Stimulated activated CD8-positive, alpha-beta memory T cell treated with anti-CD3 and anti-CD28 coated beads, Interleukin-7, amount 100 ng/mL, for 4 hours (primary cell): ENCODE measurements around the gene GGPS1.
"Not testable (repeated sequence)": the region's sequence is repeated elsewhere in the genome, so short reads cannot be mapped to it uniquely, and the experiment has no call there.

Experiments used
- DNase-seq, 2 donors: peaks; one replicate each; pipeline ENCODE4 v3.0.0-alpha.2; 2020; ENCODE audit warnings: low read depth in 2 of 2

Gene GGPS1

GRCh38 chr1:235328271-235329138, at the start of gene GGPS1:
GGPS1 (plus strand) TSS chr1:235328570; CDS start chr1:235335265, 6,695 bp downstream.
- DNase-seq: peak; percentile 98 to 100

DNA sequence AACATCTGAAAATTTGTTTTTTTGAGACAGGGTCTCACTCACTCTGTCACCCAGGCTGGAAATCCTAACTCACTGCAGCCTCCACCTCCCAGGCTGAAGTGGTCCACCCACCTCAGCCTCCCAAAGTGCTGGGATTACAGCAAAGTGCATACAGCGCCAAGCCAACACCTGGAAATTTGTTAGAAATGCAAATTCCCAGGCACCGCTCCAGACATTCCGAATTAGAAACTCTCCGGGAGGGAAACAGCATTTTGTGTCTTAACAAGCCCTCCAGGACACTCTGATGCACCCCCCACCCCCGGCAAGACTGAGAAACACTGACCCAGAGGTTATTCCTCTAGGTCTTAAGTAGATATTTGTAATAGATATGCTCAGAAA, 49.5 kb upstream of the GGPS1 start:
- no peak for DNase-seq

DNA sequence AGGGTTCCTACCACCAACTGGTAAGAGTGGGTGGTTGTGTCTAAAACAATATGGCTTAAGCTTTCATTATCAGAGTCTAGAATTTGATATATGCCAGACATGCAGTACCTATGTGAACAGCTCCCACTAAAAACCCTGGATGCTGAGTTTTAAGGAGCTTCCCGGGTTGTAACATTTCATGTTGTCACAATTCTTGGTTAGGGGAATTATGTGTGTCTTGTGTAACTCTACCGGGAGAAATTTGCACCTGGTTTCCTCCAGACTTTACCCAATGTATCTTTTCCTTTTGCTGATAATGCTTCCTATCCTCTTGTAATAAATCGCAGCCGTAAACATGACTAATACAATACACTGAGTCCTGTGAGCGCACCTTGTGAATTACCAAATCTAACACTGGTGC, 48.7 kb upstream of the GGPS1 start:
- DNase-seq: no peak

DNA sequence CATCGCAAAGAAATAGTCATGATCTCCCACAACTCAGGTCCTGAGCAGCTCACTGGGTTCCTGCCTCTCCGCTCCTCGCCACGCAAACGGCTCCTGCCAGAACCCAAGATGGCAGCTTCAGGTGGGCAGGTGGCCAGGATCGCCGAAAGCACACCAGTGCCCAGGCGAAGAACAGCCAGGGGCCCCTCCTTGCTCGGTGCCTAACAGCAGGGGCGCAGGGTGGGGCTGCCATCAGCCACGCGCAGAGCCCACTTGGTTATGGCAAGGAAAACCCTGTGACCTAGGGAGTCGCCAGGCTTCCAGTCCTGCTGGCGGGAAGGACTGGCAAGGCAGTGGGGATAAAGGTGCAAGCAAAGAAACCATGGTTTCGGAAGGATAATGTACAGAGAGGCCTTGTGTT, 47.9 kb upstream of the GGPS1 start:
- no peak for DNase-seq

GRCh38 chr1:235283636-235284035, 44.7 kb upstream of the GGPS1 start:
- not testable (repeated sequence) for DNase-seq

DNA sequence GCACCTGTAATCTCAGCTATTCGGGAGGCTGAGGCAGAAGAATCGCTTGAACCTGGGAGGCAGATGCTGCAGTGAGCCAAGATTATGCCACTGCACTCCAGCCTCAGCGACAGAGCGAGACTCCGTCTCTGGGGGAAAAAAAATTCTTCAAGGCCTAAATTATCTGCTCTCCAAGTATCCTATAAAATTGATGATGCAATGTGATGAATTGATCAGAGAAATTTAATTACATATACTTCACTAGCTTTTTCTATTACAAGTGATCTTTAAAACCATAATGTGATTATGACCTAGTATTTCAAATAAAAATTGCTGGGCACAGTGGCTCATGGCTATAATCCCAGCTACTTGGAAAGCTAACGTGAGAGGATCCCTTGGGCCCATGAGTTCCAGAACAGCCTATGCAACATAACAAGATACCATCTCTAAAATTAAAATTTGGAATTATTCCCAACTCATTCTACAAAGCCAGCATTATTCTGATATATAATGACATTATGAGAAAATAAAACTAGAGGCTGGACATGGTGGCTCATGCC, 44.1 kb upstream of the GGPS1 start:
- no peak for DNase-seq

DNA sequence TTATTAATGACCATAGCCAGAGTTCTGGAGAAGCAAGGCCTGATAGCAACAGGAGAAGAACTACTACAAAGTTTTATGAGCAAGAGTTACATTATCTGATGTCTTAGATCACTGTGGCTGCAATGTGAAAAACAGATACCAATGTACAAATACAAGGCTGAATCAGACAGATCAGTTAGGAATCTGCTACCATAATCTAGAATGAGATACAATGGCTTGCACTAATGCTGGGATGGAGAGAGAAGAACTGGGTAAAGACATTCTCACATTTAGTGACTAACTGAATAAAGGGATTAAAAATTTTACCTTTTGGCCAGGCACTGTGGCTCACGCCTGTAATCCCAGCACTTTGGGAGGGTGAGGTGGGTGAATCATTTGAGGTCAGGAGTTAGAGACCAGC, 41.7 kb upstream of the GGPS1 start:
- no peak for DNase-seq

GRCh38 chr1:235287208-235287882, 41.0 kb upstream of the GGPS1 start:
- DNase-seq: no peak

- DNase-seq: no peak
Measured at GRCh38 chr1:235289859-235290739, 38.3 kb upstream of the GGPS1 start.

- DNase-seq: no peak
Measured at GRCh38 chr1:235290740-235291502, 37.4 kb upstream of the GGPS1 start.

DNA sequence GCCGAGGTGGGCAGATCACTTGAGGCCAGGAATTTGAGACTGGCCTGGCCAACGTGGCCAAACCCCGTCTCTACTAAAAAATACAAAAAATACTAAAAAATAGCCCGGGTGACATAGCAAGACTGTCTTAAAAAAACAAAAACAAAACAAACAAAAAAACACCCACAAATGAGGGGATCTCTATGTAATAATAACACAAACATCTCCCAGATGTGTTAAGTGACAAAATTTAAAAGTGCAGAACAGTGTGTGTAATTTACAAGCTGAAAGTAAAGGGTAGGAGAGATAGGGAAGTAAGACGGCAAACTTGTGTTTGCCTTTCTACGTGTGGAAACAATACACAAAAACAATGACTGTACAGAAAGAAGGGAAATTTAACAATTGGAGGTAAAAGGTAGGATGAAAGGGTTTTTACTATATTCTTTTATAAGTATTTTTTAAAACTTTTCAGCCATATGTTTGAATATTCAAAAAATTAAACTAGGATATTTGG, 36.7 kb upstream of the GGPS1 start:
- DNase-seq: no peak

DNA sequence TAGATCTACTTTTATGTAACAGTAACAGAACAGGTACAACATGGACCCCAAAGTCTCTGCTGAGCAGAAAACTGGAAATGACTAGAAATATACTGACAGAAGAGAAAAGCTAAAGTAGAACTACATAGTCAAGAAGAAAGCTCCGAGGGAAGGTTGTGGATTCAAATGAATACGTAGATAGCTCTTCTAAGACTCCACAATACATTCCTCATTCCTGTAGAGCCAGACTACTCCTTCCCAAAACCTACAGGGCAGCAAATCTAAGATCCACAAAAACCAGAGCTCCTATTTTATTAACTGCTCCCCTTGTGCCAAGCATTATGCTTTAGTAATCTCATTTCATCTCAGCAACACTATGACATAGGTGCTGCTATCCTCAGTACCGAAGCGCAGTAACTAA, 35.6 kb upstream of the GGPS1 start:
- no peak for DNase-seq

GRCh38 chr1:235293322-235293942, 34.9 kb upstream of the GGPS1 start:
- DNase-seq: no peak

- no peak for DNase-seq
Measured at GRCh38 chr1:235295902-235296350, 32.4 kb upstream of the GGPS1 start.

- DNase-seq: no peak
Measured at GRCh38 chr1:235296729-235297128, 31.6 kb upstream of the GGPS1 start.

DNA sequence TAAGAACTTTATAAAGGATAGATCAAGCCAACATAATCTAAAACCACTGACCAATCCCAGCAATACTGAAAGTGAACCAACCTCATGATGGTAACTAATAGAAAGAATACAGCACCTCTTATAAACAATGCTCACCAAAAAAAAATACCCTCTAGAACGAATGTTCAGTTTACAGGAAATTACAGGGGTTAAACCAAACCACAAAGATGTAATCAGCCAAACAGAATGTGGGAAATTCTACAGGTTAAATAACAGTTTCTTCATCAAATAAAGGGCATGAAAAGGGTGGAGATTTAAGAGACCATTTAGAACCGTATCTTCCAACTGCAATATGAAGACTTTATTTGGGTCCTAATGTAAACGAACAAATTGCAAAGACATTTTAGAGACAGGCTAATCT, 30.8 kb upstream of the GGPS1 start:
- DNase-seq: no peak

- DNase-seq: no peak
Measured at GRCh38 chr1:235298758-235299157, 29.6 kb upstream of the GGPS1 start.

DNA sequence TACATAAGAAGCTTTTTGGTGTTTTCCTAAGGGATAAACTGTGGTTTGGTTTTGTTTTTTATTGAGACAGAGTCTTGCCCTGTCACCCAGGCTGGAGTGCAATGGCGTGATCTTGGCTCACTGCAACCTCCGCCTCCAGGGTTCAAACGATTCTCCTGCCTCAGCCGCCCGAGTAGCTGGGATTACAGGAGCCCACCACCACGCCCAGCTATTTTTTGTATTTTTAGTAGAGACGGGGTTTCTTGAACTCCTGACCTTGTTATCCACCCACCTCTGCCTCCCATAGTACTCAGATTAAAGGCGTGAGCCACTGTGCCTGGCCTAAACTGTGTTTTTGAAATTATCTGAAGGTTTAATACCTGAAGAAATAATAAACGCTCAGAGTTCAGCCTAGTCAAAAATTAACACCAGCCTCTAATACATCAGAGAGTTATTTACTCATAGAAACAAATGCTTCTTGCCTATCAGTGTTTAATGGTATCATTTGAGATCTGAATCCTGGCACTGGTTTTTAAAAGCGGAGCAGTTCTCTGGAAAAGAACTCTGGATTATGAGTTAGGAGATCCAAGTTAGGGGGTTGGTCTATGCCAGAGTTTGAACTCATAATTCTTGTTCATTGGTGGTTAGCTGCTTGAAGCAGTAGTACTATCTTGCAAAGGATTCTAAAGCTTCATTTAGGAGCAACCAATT, 29.1 kb upstream of the GGPS1 start:
- DNase-seq: no peak

DNA sequence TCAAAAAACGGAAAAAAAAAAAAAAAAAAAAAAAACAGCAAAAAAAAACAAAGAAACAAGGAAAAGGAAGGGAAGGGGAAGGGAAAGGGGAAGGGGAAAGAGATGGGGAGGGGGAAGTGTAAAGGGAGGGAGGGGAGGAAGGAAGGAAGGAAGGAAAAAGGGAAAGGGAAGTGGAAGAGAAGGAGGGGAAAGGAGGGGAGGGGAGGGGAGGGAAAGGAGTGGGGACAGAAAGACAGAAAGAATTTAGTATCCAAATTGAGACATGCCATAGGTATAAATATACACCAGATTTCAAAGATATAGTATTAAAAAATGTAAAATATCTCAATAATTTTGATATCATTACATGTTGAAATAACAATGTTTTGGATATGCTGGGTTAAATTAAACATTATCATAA, 26.2 kb upstream of the GGPS1 start:
- DNase-seq: no peak
